ENCODE data around the gene PTPRM. TPM values are rescaled to one million over a fixed set of nuclear protein-coding genes. Genes with fewer than 3 reads are reported as not detected.

PTPRM gene
- total RNA-seq, 1 experiment from 2014 or later: not detected

DNA sequence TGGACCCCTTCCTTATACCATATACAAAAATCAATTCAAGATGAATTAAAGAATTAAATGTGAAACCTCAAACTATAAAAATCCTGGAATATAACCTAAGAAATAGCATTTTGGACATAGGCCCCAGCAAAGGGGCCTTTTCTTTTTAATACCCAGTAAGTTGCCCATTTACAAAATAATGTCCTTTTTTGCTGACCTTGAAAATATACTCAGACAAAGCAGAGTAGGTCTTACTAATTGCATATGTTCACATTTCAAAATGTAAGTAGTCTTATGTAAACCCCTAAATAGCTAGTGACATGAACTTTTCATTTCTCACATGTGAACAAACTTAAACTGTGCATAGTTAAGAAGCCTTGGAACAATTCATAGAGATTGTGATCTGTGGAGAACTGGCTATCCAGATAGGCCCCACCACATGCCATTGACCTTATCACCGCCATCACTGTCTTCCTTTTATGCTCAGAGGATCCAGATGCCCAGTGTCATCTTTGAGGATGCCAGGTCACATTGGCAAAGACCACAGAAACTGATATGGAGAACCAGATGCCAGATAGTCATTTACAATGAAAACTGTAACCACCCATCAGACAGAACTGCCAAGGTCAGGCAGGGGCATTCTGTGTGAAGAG, 759.8 kb downstream of the PTPRM start:
- no peak overlapping the region for H3K27ac ChIP-seq (ENCODE audit: low read depth, low read length, poor library complexity, severe bottlenecking)
- POLR2A ChIA-PET (ENCODE audit: low non-redundant PET): no interaction called here
- TF ChIP-seq CTCF (conservative IDR thresholded peaks at IDR 0.05; ENCODE audit: low read depth, low read length) (no peak), EZH2 (IDR thresholded peaks at IDR 0.05; ENCODE audit: borderline replicate concordance, low read depth, low read length, poor library complexity, severe bottlenecking) (no peak)
- DNase-seq (ENCODE audit: low spot score): no peak
- no peaks in the 10 kb centered on the region for H3K4me1 ChIP-seq (ENCODE audit: insufficient read depth, low read length, poor library complexity, severe bottlenecking)
- CTCF ChIA-PET: no interaction called here
- H3K4me3 ChIP-seq (ENCODE audit: low read depth, low read length, poor library complexity, severe bottlenecking): no peak overlapping the region
- intact Hi-C loops (cut with micrococcal nuclease; ENCODE audit: unreplicated experiment): no loop called here
- no TSS peak for BruUV-seq (replicated peaks)
- no peaks in the 10 kb centered on the region for H3K36me3 ChIP-seq (ENCODE audit: insufficient read depth, low read length, poor library complexity, severe bottlenecking)
- peaks cover 5% of the 10 kb centered on the region for H3K27me3 ChIP-seq (replicated peaks; ENCODE audit: insufficient read depth, low read depth, low read length, poor library complexity)
- no peaks in the 10 kb centered on the region for H3K9me3 ChIP-seq (ENCODE audit: low read depth, low read length, poor library complexity, severe bottlenecking)

GRCh38 chr18:8328126-8328525, 761.0 kb downstream of the PTPRM start:
- Histone ChIP-seq H3K27me3 (replicated peaks; ENCODE audit: insufficient read depth, low read depth, low read length, poor library complexity) (peaks cover 14% of the 10 kb centered on the region), H3K36me3 (ENCODE audit: insufficient read depth, low read length, poor library complexity, severe bottlenecking) (no peaks in the 10 kb centered on the region), H3K4me1 (ENCODE audit: insufficient read depth, low read length, poor library complexity, severe bottlenecking) (no peaks in the 10 kb centered on the region), H3K27ac (ENCODE audit: low read depth, low read length, poor library complexity, severe bottlenecking) (no peak overlapping the region), H3K4me3 (ENCODE audit: low read depth, low read length, poor library complexity, severe bottlenecking) (no peak overlapping the region), H3K9me3 (ENCODE audit: low read depth, low read length, poor library complexity, severe bottlenecking) (no peaks in the 10 kb centered on the region)
- DNase-seq (ENCODE audit: low spot score): no peak
- POLR2A ChIA-PET (ENCODE audit: low non-redundant PET): no interaction called here
- no peak for TF ChIP-seq EZH2 (IDR thresholded peaks at IDR 0.05; ENCODE audit: borderline replicate concordance, low read depth, low read length, poor library complexity, severe bottlenecking)
- intact Hi-C loops (cut with micrococcal nuclease; ENCODE audit: unreplicated experiment): no loop called here
- no TSS peak for BruUV-seq (replicated peaks)
- CTCF ChIA-PET: no interaction called here

GRCh38 chr18:8329186-8329771, 762.2 kb downstream of the PTPRM start:
- ChIA-PET CTCF (no interaction called here), POLR2A (ENCODE audit: low non-redundant PET) (no interaction called here)
- H3K9me3 ChIP-seq (ENCODE audit: low read depth, low read length, poor library complexity, severe bottlenecking): no peaks in the 10 kb centered on the region
- H3K36me3 ChIP-seq (ENCODE audit: insufficient read depth, low read length, poor library complexity, severe bottlenecking): no peaks in the 10 kb centered on the region
- H3K27ac ChIP-seq (ENCODE audit: low read depth, low read length, poor library complexity, severe bottlenecking): no peak overlapping the region
- TF ChIP-seq CTCF (conservative IDR thresholded peaks at IDR 0.05; ENCODE audit: low read depth, low read length): no peak
- no peak for TF ChIP-seq EZH2 (IDR thresholded peaks at IDR 0.05; ENCODE audit: borderline replicate concordance, low read depth, low read length, poor library complexity, severe bottlenecking)
- H3K4me3 ChIP-seq (ENCODE audit: low read depth, low read length, poor library complexity, severe bottlenecking): no peak overlapping the region
- peaks cover 18% of the 10 kb centered on the region for H3K27me3 ChIP-seq (replicated peaks; ENCODE audit: insufficient read depth, low read depth, low read length, poor library complexity)
- no peaks in the 10 kb centered on the region for H3K4me1 ChIP-seq (ENCODE audit: insufficient read depth, low read length, poor library complexity, severe bottlenecking)
- no peak for DNase-seq (ENCODE audit: low spot score)
- intact Hi-C loops (cut with micrococcal nuclease; ENCODE audit: unreplicated experiment): no loop called here
- no TSS peak for BruUV-seq (replicated peaks)

- ChIA-PET CTCF (no interaction called here), POLR2A (ENCODE audit: low non-redundant PET) (no interaction called here)
- Histone ChIP-seq H3K27ac (ENCODE audit: low read depth, low read length, poor library complexity, severe bottlenecking) (no peak overlapping the region), H3K4me1 (ENCODE audit: insufficient read depth, low read length, poor library complexity, severe bottlenecking) (no peaks in the 10 kb centered on the region), H3K27me3 (replicated peaks; ENCODE audit: insufficient read depth, low read depth, low read length, poor library complexity) (peaks cover 18% of the 10 kb centered on the region), H3K36me3 (ENCODE audit: insufficient read depth, low read length, poor library complexity, severe bottlenecking) (no peaks in the 10 kb centered on the region), H3K4me3 (ENCODE audit: low read depth, low read length, poor library complexity, severe bottlenecking) (no peak overlapping the region), H3K9me3 (ENCODE audit: low read depth, low read length, poor library complexity, severe bottlenecking) (no peaks in the 10 kb centered on the region)
- TF ChIP-seq CTCF (conservative IDR thresholded peaks at IDR 0.05; ENCODE audit: low read depth, low read length): no peak
- TF ChIP-seq EZH2 (IDR thresholded peaks at IDR 0.05; ENCODE audit: borderline replicate concordance, low read depth, low read length, poor library complexity, severe bottlenecking): no peak
- intact Hi-C loops (cut with micrococcal nuclease; ENCODE audit: unreplicated experiment): no loop called here
- BruUV-seq (replicated peaks): no TSS peak
- no peak for DNase-seq (ENCODE audit: low spot score)
These were observed 763.5 kb downstream of the PTPRM start for GRCh38 chr18:8330575-8330974.
